DMS79 treated with DMSO at 0.1 percent for 48 hours (cell line): ENCODE data around the gene PEX13.
"Not testable (repeated sequence)": the region's sequence is repeated elsewhere in the genome, so short reads cannot be mapped to it uniquely, and the experiment has no call there.

Experiments used
- DNase-seq: peaks from one replicate; lab custom pipeline; 2025; lab: John Stamatoyannopoulos, UW

The PEX13 gene

DNA sequence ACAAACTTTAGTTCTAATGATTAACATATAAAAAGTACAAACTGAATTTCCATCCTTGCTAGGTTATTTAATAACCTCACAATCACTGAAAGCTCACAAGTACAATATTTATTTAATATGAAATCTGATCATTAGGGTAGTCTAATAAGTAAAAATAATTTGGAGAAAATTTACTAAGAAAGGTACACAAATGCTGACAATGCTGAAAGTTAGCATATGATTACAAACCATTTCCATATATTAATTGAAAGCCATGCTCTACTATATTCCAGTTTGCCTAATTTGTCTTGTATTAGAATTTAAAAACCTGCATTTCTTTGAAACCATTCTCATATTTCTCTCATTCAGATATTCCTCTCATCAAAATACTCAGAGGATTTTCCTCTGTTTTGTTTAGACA, 8.2 kb upstream of the PEX13 start:
- no peak for DNase-seq

DNA sequence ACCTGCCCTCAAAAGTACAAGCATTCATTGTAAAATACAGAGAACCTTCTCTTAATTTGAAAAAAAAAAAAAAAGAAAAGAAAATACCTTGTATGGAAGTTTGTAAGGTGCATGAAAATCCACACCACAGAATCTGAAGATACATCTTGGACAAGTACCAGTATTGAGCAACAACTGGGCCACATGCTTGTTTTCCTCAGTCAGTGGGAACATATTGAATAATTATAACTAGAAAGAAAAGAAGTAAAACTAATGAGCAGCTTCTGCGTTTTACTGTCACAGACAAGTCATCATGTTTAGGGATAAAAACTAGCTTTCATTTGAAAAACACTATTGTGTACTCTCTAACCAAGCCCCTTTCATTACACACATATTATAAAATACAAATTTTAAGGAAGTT, 5.8 kb upstream of the PEX13 start:
- DNase-seq = no peak

DNA sequence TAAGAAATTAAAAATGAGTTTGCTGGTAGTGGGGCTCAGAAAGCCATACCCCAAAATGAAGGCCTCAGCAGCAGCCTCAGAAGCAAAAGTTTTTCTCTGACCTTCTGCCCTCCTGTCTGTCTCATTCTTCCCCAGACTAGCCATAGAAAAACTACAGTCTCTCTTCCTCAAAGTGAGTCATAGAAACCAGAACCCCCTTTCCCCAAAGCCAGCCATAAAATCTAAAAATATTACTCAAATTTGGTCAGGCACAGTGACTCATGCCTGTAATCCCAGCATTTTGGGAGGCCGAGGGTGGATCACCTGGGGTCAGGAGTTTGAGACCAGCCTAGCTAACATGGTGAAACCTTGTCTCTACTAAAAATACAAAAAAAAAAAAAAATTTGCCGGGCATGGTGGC, 5.2 kb upstream of the PEX13 start:
- not testable (repeated sequence) for DNase-seq

DNA sequence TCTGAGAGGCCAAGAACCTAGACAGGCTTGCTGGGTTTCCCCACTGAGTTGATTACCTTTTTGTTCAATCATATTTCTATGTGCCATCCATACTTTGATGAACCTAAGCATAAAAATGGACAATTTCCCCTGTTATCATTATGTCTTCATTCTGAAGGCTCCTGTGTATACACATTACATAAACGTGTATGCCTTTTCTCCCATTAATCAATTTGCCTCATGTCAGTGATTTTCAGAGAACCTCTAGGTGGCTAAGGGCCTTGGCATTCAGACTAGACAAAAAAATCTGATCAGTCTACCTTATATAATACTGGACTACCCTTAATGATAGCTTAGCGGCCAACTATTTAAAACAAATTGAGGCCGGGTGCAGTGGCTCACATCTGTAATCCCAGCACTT, 4.1 kb upstream of the PEX13 start:
- no peak for DNase-seq

DNA sequence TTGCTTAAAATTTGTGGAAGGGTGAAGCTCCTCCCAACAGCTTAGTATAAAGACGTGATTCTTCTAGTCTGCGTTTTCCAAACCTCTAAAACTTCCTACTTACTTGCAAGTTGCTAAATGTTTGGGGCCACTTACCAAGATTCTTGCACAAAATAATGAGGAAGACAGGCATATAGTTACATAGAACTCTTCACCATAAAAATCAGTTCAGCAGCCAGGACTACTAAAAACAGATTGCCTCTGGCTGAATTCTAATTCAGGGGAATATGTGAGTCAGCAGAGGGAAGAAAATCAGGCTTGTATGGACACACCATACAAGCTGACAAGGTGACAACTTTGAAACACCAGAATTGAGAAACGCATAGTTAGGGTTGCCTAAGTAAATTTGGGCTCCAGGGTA, 2.8 kb upstream of the PEX13 start:
- DNase-seq = no peak

DNA sequence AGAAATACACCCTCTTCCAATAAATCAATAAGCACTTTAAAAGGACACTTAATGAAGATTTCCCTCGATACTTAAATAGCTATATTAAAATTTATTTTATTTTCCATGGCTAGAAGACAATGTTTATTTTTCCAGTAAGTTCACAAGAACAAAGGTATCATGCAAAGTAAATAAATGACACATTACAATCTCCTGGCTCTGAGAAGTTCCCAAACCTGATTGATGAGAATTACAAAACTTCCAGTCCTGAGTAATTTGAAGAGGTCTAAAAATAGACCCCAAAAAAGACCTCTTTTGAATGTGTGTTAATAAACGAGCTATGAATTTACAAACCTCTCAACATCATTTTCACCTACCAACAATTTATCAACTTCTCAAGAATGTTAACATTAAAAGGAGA, 1.5 kb upstream of the PEX13 start:
- DNase-seq = no peak

DNA sequence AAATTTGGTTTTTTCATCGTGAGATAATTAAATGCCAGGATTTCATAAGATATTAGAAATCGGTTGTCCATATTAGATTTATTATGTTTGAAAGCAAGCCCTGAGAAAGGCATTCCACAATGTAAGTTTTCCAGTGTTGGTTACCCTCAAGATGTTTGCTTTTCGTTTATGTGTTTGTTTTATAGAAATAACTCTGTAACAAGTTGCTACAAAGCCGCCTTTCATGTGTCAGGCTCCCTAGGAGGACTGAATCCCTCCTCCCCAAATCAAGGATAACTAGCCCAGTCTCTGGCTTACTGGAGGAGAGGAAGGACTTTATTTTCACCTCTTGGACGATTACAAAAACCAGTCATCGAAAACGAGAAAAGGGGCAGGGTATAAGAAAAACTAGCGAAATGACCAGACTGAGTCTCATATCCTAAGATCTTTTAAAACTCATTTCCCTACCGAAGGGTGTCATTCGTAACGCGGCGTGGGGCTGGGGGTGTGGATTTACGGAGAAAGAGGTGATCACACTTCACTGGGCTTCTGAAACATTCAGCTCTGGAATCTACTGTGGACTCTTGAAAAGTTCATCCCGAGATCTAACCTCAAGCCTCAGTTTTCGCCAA, 1.0 kb upstream of the PEX13 start:
- DNase-seq = no peak

DNA sequence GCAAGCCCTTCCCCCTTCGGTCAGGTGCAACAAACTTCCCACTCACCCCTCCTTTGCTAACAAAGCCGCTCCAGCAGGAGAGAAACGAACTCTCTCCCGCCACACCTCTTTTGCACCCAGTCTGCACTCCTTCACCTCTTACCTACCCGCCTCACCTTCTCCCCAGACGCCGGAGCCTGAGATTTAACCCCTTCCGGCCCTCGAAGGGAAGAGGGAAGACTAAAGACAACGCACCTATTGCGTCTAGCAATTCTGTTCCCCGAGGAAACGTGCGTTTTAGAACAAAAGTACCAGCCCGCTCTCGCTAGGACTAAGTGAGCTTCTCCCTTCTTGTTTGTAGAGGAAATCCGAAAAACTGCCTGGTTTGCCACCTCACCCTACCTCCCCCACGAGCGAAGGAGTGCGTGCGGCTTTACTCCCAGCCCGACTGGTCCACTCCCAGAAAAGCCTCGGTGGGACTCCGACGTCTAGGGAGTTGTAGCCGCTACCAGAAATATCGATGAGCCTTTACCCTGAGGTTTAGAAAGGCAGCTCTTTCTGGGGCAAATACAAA, 441 bp upstream of the PEX13 start:
- peak; percentile 95 for DNase-seq

DNA sequence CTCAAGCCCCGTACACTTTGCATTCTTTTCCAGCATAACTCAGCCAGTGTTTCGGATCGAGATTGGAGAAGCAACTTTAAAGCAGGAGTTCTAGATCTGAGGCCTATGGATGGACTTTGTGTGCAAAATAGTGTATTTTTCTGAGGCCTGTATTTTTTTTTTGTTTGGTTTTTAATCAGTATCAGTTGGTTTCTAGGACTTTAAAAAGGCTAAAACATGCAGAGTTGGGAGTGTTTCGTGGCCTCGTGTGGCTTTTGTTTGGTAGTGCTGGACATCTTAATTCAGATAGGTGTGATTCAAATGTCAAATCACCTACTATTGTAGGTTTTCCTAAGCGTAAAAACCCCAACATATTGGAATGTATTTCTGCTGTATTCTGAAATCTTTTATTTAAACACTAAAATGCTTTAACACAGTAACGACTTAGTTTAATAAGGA, 817 bp downstream of the PEX13 start:
- no peak for DNase-seq

DNA sequence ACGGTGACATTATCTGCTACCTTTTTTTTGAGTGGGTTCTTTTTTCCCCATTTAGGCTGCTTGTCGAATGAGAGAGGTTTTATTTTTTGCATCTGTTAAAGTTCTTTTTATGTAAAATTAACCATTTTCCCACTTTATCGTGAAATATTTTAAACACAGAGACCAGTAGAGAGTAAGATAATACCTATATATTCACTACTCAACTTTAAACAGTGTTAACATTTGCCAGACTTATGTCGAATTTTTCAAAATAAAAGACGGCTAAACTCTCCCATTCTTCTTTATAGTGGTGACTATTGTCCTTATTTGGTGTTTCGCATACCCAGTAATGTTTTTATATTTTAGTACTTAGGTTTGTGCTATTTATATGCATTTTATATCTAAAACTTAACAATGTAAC, 1.3 kb downstream of the PEX13 start:
- DNase-seq = no peak

DNA sequence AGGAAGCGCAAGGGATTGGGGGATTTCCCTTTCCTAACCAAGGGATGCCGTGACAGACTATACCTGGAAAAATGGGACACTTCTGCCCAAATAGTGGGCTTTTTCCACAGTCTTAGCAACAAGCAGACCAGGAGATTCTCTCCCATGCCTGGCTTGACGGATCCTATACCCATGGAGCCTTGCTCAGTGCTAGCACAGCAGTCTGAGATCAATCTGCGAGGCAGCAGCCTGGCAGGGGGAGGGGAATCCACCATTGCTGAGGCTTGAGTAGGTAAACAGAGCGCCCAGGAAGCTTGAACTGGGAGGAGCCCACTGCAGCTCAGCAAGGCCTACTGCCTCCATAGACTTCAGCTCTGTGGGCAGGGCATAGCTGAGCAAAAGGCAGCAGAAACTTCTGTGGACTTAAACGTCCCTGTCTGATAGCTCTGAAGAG, 3.7 kb downstream of the PEX13 start:
- DNase-seq = no peak

DNA sequence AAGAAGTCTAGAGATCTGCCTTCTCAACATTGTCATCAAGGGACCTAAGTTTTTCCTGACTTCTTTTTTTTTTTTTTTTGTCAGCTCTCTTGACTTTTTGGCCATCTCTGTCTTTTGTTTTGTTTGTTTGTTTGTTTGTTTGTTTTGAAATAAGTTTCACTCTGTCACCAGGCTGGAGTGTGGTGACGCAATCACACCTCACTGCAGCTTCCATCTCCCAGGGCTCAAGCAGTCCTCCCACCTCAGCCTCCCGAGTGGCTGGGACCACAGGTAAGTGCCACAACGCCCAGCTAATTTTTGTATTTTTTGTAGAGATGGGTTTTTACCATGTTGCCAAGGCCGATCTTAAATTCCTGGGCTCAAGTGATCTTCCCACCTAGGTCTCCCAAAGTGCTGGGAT, 6.2 kb downstream of the PEX13 start:
- DNase-seq = no peak

DNA sequence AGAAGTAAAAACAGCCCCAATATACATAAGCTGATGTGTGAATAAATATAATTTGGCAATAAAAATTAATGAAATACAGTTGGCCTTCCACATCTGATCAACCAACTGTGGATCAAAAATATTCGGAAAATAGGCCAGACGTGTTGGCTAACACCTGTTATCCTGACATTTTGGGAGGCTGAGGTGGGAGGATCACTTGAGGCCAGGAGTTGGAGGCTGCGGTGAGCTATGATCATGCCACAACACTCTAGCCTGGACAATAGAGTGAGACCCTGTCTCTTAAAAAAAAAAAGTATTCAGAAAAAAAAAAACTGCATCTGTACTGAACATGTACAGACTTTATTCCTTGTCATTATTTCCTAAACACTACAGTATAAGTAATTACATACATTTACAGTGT, 12.0 kb downstream of the PEX13 start:
- no peak for DNase-seq

DNA sequence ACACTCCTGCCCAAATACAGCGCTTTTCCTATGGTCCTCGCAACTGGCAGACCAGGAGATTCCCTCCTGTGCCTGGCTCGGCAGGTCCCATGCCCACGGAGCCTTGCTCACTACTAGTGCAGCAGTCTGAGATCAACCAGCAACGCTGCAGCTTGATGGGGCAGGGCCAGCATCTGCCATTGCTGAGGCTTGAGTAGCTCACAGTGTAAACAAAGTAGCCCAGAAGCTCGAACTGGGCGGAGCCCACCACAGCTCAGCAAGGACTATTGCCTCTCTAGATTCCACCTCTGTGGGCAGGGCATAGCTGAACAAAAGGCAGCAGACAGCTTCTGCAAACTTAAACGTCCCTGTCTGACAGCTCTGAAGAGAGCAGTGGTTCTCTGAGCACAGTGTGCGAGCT, 17.1 kb downstream of the PEX13 start:
- DNase-seq = not testable (repeated sequence)

DNA sequence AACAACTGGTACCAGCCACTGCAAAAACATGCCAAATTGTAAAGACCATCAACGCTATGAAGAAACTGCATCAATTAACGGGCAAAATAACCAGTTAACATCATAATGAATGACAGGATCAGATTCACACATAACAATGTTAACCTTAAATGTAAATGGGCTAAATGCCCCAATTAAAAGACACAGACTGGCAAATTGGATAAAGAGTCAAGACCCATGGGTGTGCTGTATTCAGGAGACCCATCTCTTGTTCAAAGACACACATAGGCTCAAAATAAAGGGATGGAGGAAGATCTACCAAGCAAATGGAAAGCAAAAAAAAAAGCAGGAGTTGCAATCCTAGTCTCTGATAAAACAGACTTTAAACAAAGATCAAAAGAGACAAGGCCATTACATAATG, 19.1 kb downstream of the PEX13 start:
- DNase-seq = not testable (repeated sequence)

DNA sequence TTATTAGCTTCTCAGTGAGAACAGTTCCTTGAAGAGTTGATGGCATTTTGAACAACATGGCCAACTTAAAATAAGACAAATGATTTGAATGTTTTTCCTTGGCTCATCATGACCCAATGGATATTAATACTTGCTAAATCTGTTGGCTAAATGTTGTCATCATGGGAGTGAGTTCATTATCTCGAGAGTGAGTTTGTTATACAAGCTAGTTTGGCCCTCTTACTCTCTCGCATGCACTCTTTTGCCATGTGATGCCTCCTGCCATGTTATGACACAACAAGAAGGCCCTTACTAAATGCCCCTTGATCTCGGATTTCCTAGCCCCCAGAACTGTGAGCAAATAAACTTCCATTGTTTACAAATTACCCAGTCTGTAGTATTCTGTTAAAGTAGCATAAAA, 25.3 kb downstream of the PEX13 start:
- no peak for DNase-seq

DNA sequence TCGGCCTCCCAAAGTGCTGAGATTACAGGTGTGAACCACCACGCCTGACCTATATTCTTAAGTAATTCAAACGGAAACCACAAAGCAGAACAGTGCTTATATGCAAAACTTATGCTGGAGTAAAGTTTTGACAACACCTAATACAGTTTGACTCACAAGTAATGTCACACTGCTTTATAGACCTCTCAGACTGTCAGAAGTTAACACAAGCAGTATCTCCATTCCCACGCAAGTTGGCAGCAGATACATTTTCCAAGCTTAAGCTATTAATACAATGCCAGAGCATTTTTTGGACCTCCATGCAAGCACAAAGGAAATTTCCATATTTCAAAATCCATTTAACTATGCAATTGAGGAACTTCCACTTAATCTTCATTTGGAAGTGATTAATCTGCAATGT, 27.1 kb downstream of the PEX13 start:
- DNase-seq = no peak

DNA sequence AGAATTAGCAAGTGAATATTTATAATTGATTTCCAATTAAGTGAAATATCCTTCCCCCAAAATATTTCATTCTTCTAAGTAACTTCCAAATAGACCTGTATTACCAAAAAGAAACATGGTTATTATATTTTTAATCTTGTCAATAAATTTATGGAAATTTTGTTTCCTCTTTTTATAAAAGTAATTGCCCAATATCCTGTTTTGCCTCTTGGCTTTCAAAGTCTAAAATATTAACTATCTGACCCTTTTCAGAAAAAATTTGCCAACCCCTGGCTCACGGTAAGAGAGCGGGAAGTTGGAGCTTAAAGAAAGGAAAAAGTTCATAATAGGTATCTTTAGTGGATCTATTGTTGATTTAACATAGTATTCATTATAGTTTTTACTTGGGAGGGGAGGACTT, 27.7 kb downstream of the PEX13 start:
- no peak for DNase-seq

DNA sequence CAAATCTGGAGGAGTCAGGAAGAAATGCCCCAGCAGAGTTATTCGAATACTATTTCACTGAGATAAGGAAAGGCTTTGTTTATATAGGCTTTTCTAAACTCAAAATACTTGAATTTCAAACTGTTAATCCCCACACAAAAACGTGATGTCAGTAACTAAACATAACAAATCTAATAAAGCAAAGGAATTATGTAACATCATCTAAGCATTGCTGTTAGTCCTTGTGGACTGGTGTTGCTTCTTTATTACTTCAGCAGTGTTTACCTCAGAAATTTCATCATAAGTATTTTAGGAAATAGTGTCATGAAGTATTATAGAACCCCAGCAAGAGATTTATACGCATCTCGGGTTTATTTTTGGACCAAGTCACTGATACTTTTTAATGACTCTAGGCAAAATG, 28.5 kb downstream of the PEX13 start:
- DNase-seq = no peak

DNA sequence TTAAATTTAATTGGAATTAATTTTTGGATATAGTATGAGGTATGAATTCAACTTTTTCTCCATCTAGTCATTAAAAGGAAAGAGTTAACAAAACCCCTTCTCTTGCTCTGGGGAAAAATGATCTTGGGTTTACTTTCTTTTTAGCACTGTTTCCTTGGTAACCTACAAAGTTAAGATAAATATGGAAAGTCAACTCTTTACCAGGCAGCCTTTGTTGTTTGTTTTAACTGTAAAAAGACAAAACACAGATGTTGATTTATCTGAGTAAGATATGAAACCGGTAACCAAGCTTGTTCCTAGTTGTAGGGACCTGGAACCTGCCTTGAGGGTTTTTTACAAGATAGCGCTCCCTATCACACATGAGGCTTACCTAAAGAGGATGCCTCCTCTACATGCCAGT, 38.0 kb downstream of the PEX13 start:
- DNase-seq = no peak

DNA sequence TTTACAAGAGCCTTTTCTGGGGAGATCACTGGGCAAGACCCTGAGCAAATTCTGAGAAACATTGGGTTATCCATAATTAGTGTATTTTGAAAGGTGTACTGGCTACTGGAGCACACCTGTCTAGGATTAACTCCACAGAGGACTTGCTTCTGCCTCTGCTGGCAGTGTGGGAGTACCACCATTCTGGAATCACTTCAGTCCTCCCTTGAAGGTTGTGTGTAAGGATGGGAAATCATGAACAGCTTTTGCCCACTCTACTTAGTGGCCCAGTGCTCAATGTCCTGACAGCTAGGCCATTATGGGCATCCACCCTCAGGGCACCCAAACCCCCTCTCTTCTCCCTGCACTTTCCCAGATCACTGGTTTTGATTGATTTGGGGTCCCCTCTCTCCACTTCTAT, 40.0 kb downstream of the PEX13 start:
- no peak for DNase-seq

DNA sequence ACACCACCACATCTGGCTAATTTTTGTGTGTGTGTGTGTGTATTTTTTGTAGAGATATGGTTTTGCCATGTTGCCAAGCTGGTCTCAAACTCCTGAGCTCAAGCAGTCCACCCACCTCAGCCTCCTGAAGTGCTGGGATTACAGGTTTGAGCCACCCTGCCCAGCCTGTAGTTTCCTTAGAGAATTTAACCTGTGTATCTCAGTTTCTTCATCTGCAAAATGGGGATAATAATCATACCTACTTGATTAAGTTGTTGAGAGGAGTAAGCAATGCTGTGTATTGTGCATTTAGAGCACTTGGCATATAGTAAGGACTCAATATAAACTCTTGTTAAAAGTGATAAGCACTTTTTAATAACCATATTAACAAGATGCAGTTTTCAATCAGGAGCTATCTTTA, 41.9 kb downstream of the PEX13 start:
- DNase-seq = no peak

DNA sequence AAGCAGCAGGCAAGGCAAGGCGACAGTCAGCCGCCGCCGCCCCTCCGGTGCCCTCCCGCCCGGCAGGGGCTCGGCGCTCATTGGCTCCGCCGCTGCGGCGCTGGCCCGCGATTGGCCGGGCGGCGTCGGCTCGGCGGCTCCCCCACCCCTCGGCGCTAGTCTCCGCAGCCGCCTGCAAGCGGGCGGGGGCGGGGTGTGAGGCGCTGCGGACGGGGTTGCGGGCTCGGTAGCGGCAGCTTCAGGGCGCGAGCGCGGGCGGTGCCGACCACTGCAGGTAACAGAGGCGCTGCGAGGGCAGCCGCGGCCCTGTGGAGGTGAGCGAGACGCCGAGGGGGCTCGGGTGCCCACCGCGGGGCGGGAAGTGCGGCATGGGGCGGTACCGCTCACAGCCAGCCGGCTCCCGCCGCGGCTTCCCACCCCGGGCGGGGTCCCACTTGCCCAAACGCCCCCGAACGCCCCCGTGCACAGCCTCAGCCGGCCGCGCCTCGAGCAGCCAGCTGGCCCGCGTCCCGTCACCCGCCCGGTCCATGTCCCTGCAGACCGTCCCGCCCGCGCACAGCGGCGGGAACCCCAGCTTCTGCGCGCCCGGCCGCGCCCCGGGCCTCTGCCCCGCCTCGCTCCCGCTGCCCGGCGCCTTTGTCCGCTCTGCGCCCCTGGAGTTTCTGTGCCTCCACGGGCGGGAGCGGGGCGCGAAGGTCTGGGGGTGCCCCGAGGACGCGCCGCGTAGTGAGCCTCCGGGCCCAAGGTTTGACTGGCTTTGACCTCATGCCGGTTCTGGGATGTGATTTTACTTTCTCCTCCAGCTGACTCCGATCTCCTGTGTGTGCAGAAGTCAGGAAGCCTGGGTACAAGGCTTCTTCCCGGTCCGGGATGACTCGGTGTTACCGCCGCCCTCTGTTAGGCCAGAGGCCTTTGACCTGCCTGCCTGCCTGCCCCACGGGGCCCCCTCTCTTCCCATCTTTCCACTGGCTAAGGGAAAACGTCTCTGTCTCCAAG, 48.5 kb downstream of the PEX13 start, which contains the start of gene SANBR:
Gene SANBR, plus strand, starts transcription at position 158 of the 996 bp plus-strand sequence. CDS start 4,480 bp downstream, outside the sequence.
- DNase-seq = peak; percentile 87
